ENCODE measurements around the gene PCSK4. TPM values are rescaled to one million over a fixed set of nuclear protein-coding genes. Genes with fewer than 3 reads are reported as not detected.

PCSK4 gene
- total and polyA plus RNA-seq, 9 of the 15 experiments (the other 6 are each of a cell fraction or from before 2014, with no cell fraction given) = 0.01 to 9.1 (median 2.1) TPM; not detected in 1

DNA sequence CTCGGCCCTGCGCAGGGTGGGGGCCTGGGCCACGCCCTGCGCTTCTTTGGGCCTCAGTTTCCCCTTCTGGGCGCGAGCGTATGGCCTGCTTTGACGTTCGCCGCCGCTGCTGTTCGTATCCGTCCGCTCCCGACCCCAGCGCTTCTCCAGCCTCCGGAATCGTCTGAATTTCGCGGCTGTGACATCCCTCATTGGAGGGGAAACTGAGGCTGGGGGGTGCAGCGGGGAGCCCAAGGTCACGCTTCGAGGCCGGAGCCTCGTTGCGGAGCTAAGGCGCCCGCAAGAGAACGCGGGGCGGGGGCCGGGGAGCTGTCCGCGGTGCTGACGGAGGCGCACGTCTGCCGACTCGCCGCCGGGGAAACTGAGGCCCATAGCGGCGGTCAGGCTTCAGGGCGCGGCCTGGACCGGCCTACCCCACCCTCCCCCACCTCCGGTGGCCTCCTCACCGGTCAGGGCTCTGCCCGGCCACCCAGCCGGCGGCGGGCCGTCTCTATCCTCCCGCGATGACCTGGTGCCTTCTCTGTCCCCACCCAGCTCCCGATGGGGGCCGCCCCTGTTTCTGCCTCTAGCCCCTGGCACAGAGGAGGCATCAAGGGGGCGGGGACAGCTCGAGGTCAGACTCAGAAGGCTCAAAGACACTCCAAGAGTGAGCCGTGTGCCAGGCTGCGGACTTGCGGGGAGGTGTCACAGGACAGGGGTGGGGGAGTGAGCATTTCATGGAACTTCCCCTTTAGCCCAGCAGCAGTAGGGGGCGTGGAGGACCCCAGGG lies 43.3 kb downstream of the PCSK4 start (continued):
- no peak for TF ChIP-seq ZNF121 (CRISPR knock-in tag; conservative IDR thresholded peaks at IDR 0.05)
- TF ChIP-seq PRMT5 (CRISPR knock-in tag; IDR thresholded peaks at IDR 0.05) = peak; percentile 90

DNA sequence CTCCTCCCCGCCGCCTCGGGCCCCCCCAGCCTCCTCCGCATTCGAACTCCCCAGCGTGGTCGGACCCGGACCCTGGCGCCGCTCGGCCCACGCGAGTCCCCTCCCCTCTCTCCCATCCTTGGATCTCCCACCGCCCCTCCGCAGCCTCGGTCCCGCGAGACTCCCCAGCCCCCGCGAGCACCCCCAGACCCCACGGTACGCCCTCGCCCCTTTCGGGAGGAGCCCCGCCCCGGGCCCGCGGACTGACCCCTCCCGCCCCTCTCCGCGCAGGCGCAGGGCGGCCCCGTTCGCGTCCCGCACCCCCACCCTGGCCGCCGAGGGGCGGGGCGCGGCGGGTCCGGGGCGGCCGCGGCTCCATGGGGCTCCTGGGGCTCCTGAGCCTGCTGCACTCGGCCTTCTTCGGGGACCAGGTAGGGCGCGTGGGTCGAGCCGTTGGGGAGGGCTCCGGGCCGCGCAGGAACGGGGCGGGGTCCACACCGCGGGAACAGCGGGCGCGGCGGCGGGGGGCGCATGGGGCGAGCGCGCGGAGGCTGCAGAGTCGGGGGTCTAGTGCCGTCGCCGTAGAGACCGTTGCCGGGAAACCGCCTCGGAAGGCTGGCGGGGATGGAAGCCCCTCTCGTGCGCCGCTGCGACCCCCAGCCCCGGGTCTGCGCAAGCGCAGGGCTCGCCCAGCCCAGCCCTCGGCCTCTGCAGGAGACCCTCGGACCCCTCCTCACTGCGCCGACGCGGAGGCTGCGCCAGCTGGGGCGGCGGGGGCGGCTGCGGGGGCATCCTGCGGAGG lies 44.0 kb downstream of the PCSK4 start:
- H3K27me3 ChIP-seq (ENCODE audit: control insufficient read depth in 2 of 2, insufficient read depth in 2 of 2, low read length in 2 of 2) = peaks cover 0 to 9% of the 10 kb centered on the region in 2 experiments; a peak in 1 of 5 replicates
- H3K9ac ChIP-seq (ENCODE audit: insufficient read depth in 1 of 2, low read depth in 2 of 2, low read length in 2 of 2) = peak overlapping the region in 1 of 2 experiments; percentile 67; a peak in 2 of 4 replicates
- FAIRE-seq = no peak
- DNase-seq (ENCODE audit: extremely low read depth in 1 of 4, low spot score in 3 of 4) = peak; percentile 77 to 95 (median 94)
- peaks cover 20% of the 10 kb centered on the region for H4K20me1 ChIP-seq (replicated peaks; ENCODE audit: control insufficient read depth, insufficient read depth, low read length)
- H3K4me3 ChIP-seq = peak overlapping the region; percentile 41
- no TSS peak for BruUV-seq (replicated peaks)
- peaks cover 13% of the 10 kb centered on the region for H3K79me2 ChIP-seq (ENCODE audit: control insufficient read depth, insufficient read depth, low read length)
- peak overlapping the region; percentile 8; the same call in 1 of the 2 replicates for H3K4me2 ChIP-seq (ENCODE audit: insufficient read depth, low read length)
- ChIA-PET POLR2A (interaction anchor here (0.6 to 0.8 kb wide), 2 partner anchors 9 to 12 kb away, joined by 5 to 6 read pairs; no protein-coding TSS in a partner anchor), CTCF (ENCODE audit: low intra/inter-chr PET ratio) (interaction anchor here (1.1 kb wide), 1 partner anchor 67 kb away, joined by 6 read pairs; the partner anchor contains the start of gene ADAMTSL5)
- no peaks in the 10 kb centered on the region for H3K9me1 ChIP-seq (ENCODE audit: control insufficient read depth, insufficient read depth, low read length)
- intact Hi-C loops (cut with micrococcal nuclease) = loop anchor here (10.0 kb wide), 1 partner anchor 171 kb away; the partner anchor contains the start of gene FAM174C
- peak; percentile 64 for ATAC-seq
- peaks cover 18% of the 10 kb centered on the region; the same call in 1 of the 3 replicates for H3K36me3 ChIP-seq (ENCODE audit: control insufficient read depth, insufficient read depth, low read length)
- no peak overlapping the region for H3K27ac ChIP-seq (ENCODE audit: extremely low read depth, low read depth, low read length)
- WGBS (ENCODE audit: insufficient coverage, low coverage, missing lambda C conversion rate) = 5% methylated on average over 40 of the region's 99 CpGs
- in situ Hi-C loops (cut with MboI) = no loop called here
- no peaks in the 10 kb centered on the region for H3K9me3 ChIP-seq (replicated peaks; ENCODE audit: control insufficient read depth, insufficient read depth, low read depth, low read length)
- H3K4me1 ChIP-seq (replicated peaks in 1 of 2; ENCODE audit: control insufficient read depth in 2 of 2, insufficient read depth in 2 of 2, low read length in 2 of 2) = peaks cover 26 to 75% of the 10 kb centered on the region in 2 experiments
- no peak overlapping the region for H2AFZ ChIP-seq (ENCODE audit: low read depth, low read length)
- TF ChIP-seq CBFB (CRISPR knock-in tag; IDR thresholded peaks at IDR 0.05) (no peak), RBM39 (optimal IDR thresholded peaks at IDR 0.05; ENCODE audit: low read depth, low read length) (no peak), PCBP1 (IDR thresholded peaks at IDR 0.05; ENCODE audit: low read depth, low read length, poor library complexity, severe bottlenecking) (peak; percentile 22), ZBTB7A (IDR thresholded peaks at IDR 0.05; ENCODE audit: borderline replicate concordance, control insufficient read depth, low read depth, low read length) (peak; percentile 64), NRF1 (conservative IDR thresholded peaks at IDR 0.05 in 1 of 2, IDR thresholded peaks at IDR 0.05 in 1 of 2) (peak in 1 of 2 experiments; percentile 80; a peak in 2 of 4 replicates), MEIS2 (IDR thresholded peaks at IDR 0.05; ENCODE audit: partially characterized antibody) (peak; percentile 18)
- TF ChIP-seq, protein P1, sequence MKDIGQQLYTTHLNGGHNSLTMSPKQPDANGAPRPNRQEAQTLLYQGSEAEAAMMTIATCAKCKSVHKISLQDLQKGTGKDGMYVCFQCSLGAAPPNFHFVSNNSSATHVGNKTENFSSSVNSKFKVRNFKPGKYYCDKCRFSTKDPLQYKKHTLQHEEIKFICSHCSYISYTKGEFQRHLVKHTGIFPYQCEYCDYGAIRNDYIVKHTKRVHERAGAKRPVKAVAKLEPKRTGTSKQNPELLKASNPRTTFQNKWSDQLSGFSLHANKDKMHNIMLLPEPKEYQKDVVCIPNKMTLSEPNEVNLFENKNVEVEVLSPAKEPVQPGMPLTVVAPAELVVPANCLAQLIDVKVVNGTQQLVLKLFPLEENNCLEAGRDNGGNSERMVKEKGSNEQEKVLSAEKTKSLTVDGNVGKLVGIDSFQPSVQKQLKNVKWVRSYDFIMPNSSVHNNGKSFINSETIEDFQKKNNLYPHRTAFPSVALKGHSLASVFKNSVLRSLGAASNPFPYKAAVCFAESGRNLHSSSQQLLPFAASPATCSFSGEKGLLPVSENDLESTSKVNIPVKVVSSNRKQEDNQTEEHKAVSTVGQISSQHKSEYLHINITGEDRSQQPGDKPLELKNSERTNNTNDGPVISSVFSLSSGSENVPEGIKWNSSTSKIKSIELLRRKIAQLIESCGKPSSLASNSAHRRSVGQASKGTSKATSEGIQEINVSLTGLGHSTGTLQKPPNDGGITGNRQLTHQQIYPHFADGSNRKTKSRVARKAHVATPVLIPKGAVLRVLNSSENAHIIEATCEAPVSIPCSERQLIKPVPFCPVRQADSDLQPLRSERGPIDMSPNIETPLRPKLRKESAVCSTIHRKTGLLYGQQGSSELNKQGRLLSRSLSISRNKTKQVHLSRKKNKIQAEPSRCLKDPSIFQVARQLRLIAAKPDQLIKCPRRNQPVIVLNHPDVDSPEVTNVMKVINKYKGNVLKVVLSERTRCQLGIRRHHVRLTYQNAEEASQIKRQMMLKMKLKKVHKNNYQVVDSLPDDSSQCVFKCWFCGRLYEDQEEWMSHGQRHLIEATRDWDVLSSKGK (CRISPR knock-in tag; IDR thresholded peaks at IDR 0.05) = no peak
- TF ChIP-seq, protein P2, sequence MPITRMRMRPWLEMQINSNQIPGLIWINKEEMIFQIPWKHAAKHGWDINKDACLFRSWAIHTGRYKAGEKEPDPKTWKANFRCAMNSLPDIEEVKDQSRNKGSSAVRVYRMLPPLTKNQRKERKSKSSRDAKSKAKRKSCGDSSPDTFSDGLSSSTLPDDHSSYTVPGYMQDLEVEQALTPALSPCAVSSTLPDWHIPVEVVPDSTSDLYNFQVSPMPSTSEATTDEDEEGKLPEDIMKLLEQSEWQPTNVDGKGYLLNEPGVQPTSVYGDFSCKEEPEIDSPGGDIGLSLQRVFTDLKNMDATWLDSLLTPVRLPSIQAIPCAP (CRISPR knock-in tag; IDR thresholded peaks at IDR 0.05; ENCODE audit: borderline replicate concordance) = no peak
- TF ChIP-seq, protein P3, sequence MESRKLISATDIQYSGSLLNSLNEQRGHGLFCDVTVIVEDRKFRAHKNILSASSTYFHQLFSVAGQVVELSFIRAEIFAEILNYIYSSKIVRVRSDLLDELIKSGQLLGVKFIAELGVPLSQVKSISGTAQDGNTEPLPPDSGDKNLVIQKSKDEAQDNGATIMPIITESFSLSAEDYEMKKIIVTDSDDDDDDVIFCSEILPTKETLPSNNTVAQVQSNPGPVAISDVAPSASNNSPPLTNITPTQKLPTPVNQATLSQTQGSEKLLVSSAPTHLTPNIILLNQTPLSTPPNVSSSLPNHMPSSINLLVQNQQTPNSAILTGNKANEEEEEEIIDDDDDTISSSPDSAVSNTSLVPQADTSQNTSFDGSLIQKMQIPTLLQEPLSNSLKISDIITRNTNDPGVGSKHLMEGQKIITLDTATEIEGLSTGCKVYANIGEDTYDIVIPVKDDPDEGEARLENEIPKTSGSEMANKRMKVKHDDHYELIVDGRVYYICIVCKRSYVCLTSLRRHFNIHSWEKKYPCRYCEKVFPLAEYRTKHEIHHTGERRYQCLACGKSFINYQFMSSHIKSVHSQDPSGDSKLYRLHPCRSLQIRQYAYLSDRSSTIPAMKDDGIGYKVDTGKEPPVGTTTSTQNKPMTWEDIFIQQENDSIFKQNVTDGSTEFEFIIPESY (CRISPR knock-in tag; IDR thresholded peaks at IDR 0.05) = no peak
